ENCODE measurements around the gene ACP7.

DNA sequence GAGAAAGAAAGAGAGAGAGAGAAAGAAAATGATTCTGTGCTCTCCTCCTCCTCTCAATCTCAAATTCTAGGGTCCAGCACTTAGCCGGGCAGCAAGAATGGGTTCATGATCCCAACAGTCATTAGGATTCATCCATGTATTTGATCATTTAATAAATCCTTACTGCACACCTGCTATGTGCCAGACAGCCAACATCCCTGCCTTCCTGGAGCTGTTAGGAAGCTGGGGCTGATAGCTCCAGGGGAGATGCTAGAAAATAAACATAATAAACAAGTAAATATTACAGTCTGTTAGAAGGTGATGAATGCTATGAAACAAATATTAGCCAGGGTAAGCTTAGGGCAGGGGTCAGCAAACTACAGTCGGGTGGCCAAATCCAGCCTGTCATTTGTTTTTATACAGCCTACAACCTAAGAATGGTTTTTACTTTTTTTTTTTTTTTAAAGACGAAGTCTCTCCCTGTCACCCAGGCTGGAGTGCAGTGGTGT is 9.9 kb upstream of the ACP7 start:
- TF ChIP-seq, protein P1, sequence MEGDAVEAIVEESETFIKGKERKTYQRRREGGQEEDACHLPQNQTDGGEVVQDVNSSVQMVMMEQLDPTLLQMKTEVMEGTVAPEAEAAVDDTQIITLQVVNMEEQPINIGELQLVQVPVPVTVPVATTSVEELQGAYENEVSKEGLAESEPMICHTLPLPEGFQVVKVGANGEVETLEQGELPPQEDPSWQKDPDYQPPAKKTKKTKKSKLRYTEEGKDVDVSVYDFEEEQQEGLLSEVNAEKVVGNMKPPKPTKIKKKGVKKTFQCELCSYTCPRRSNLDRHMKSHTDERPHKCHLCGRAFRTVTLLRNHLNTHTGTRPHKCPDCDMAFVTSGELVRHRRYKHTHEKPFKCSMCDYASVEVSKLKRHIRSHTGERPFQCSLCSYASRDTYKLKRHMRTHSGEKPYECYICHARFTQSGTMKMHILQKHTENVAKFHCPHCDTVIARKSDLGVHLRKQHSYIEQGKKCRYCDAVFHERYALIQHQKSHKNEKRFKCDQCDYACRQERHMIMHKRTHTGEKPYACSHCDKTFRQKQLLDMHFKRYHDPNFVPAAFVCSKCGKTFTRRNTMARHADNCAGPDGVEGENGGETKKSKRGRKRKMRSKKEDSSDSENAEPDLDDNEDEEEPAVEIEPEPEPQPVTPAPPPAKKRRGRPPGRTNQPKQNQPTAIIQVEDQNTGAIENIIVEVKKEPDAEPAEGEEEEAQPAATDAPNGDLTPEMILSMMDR (IDR thresholded peaks at IDR 0.05): no peak
- TF ChIP-seq POLR2A (IDR thresholded peaks at IDR 0.05): no peak

Measured in prostate gland (tissue), 2 donors.